ENCODE measurements around the gene KRTAP4-12.
"Not testable (repeated sequence)": the region's sequence is repeated elsewhere in the genome, so short reads cannot be mapped to it uniquely, and the experiment has no call there.

Gene KRTAP4-12

GRCh38 chr17:41084100-41084856, 39.7 kb downstream of the KRTAP4-12 start, which contains the start of gene KRTAP4-7:
Gene KRTAP4-7 (plus strand): TSS chr17:41084150. CDS start chr17:41084207, 57 bp downstream.
- not testable (repeated sequence) for DNase-seq

GRCh38 chr17:41083427-41083826, 40.6 kb downstream of the KRTAP4-12 start:
- not testable (repeated sequence) for DNase-seq

GRCh38 chr17:41082626-41083025, 41.4 kb downstream of the KRTAP4-12 start:
- no peak for DNase-seq

GRCh38 chr17:41076788-41077187, 47.2 kb downstream of the KRTAP4-12 start:
- DNase-seq: no peak

GRCh38 chr17:41073676-41074075, 50.3 kb downstream of the KRTAP4-12 start:
- no peak for DNase-seq
